CD14-positive monocyte (primary cell): ENCODE data around the gene BOC. TPM values are rescaled to one million over a fixed set of nuclear protein-coding genes. Genes with fewer than 3 reads are reported as not detected.

Source experiments
- DNase-seq, 3 donors: peaks; one replicate each; pipeline ENCODE4 v3.0.0-alpha.2; 2011 to 2022
- H2AFZ ChIP-seq: 2 replicates; pipeline ENCODE4 v1.6.0; 2012; ENCODE audit warnings: mild to moderate bottlenecking, low read depth, low read length, inconsistent platforms; ENCODE audit not compliant: insufficient read depth, poor library complexity, severe bottlenecking
- H3K27ac ChIP-seq, 2 donors: 1 replicate in 1 of 2; 2 replicates in 1 of 2; pipeline ENCODE4 v1.5.1; 2012 to 2013; ENCODE audit warnings: low read length in 2 of 2, control low read depth in 1 of 2, inconsistent platforms in 1 of 2, low read depth in 1 of 2, mild to moderate bottlenecking in 1 of 2
- H3K27me3 ChIP-seq, 2 donors: one replicate each; pipeline versions ENCODE4 v1.6.0 to v1.6.1; 2011 to 2013; ENCODE audit warnings: low read length in 2 of 2; ENCODE audit not compliant: control insufficient read depth in 2 of 2, insufficient read depth in 2 of 2
- H3K36me3 ChIP-seq, 2 donors: replicated peaks in 1 of 2; 1 replicate in 1 of 2; 2 replicates in 1 of 2; pipeline versions ENCODE4 v1.5.1 to v1.6.1; 2012 to 2013; ENCODE audit warnings: low read length in 2 of 2, control low read depth in 1 of 2, inconsistent platforms in 1 of 2, mild to moderate bottlenecking in 1 of 2; ENCODE audit not compliant: insufficient read depth in 2 of 2, control insufficient read depth in 1 of 2
- H3K4me1 ChIP-seq, 2 donors: 1 replicate in 1 of 2; 2 replicates in 1 of 2; pipeline versions ENCODE4 v1.5.1 to v1.6.1; 2012 to 2013; ENCODE audit warnings: low read length in 2 of 2, control low read depth in 1 of 2, inconsistent platforms in 1 of 2, mild to moderate bottlenecking in 1 of 2, moderate library complexity in 1 of 2; ENCODE audit not compliant: insufficient read depth in 2 of 2, control insufficient read depth in 1 of 2
- H3K4me2 ChIP-seq: replicated peaks from 2 replicates; pipeline ENCODE3; 2012; ENCODE audit warnings: low read length, moderate library complexity, mild to moderate bottlenecking; ENCODE audit not compliant: poor library complexity, severe bottlenecking; ENCODE audit errors: extremely low read depth
- H3K4me3 ChIP-seq, 3 experiments: fragments of 200-600 bp in 1 of 3; sonication (generic) in 1 of 3; replicated peaks in 1 of 3; 1 replicate in 2 of 3; 2 replicates in 1 of 3; pipeline ENCODE4 v1.5.1; 2011 to 2013; ENCODE audit warnings: low read length in 3 of 3, mild to moderate bottlenecking in 3 of 3, control low read depth in 2 of 3, low read depth in 2 of 3, inconsistent platforms in 1 of 3, moderate library complexity in 1 of 3
- H3K79me2 ChIP-seq: 2 replicates; pipeline ENCODE4 v1.6.0; 2012; ENCODE audit warnings: mild to moderate bottlenecking, control low read depth, inconsistent platforms, low read length, moderate library complexity; ENCODE audit not compliant: insufficient read depth
- H3K9ac ChIP-seq: 2 replicates; pipeline ENCODE4 v1.6.0; 2017; ENCODE audit warnings: low read length, mild to moderate bottlenecking; ENCODE audit not compliant: insufficient read depth, poor library complexity, severe bottlenecking
- H3K9me3 ChIP-seq, 2 donors: replicated peaks in 1 of 2; 1 replicate in 1 of 2; 2 replicates in 1 of 2; pipeline versions ENCODE4 v1.5.1 to v1.6.1; 2012 to 2013; ENCODE audit warnings: low read length in 2 of 2, control low read depth in 1 of 2; ENCODE audit not compliant: control insufficient read depth in 1 of 2, insufficient read depth in 1 of 2
- H4K20me1 ChIP-seq: 2 replicates; pipeline ENCODE4 v1.6.0; 2012; ENCODE audit warnings: mild to moderate bottlenecking, low read length, control low read depth, moderate library complexity; ENCODE audit not compliant: insufficient read depth
- H3K27ac Mint-ChIP-seq, 7 donors: one replicate each; pipeline ENCODE4 v1.8.0; 2020; ENCODE audit warnings: mild to moderate bottlenecking in 7 of 7, mixed read lengths in 7 of 7, moderate library complexity in 6 of 7, inconsistent platforms in 2 of 7
- H3K27me3 Mint-ChIP-seq, 3 donors: one replicate each; pipeline ENCODE4 v1.8.0; 2021 to 2022; ENCODE audit warnings: low read depth in 3 of 3, mild to moderate bottlenecking in 3 of 3, mixed read lengths in 3 of 3, moderate library complexity in 3 of 3, inconsistent platforms in 1 of 3
- H3K36me3 Mint-ChIP-seq, 2 donors: one replicate each; pipeline ENCODE4 v1.8.0; 2020; ENCODE audit warnings: mixed read lengths in 2 of 2, inconsistent platforms in 1 of 2, mild to moderate bottlenecking in 1 of 2
- H3K4me1 Mint-ChIP-seq: one replicate; pipeline ENCODE4 v1.8.0; 2020; ENCODE audit warnings: mild to moderate bottlenecking, mixed read lengths
- H3K4me3 Mint-ChIP-seq, 2 donors: one replicate each; pipeline ENCODE4 v1.8.0; 2020; ENCODE audit warnings: mild to moderate bottlenecking in 2 of 2, mixed read lengths in 2 of 2, moderate library complexity in 1 of 2
- H3K9me3 Mint-ChIP-seq, 7 donors: one replicate each; pipeline ENCODE4 v1.8.0; 2020 to 2022; ENCODE audit warnings: mixed read lengths in 7 of 7, mild to moderate bottlenecking in 6 of 7, moderate library complexity in 6 of 7, inconsistent platforms in 2 of 7
- CTCF ChIP-seq: fragments of 200-600 bp; IDR thresholded peaks from one replicate; pipeline ENCODE4 v1.8.0; 2022; ENCODE audit warnings: antibody characterized with exemption, mild to moderate bottlenecking
- WGBS: methylation state at CpG from one replicate; pipeline ENCODE4 v1.1.5; 2013; ENCODE audit warnings: missing lambda C conversion rate; ENCODE audit not compliant: insufficient coverage; 5-methylcytosine and 5-hydroxymethylcytosine counted together
- intact Hi-C, 2 donors: fragments of 100-400 bp; cut with micrococcal nuclease; formaldehyde crosslinking; loops; one replicate each; pipeline versions ENCODE4 v1.15.0 to v1.15.1; 2023
- polyA plus RNA-seq, 3 donors: library from polyadenylated mRNA; depleted of rRNA in 1 of 3; unstranded in 2 of 3; stranded (reverse) in 1 of 3; fragments of 300-500 nt in 2 of 3; fragments of >200 nt in 1 of 3; fragmentation: Illumina TruSeq in 2 of 3; gene quantifications; 1 replicate in 2 of 3; 2 replicates in 1 of 3; pipeline ENCODE4 v1.2.3, GENCODE V29; 2012 to 2021

Gene BOC
- polyA plus RNA-seq, 3 donors, result not detected

- Histone ChIP-seq H3K79me2 (no peaks in the 10 kb centered on the region), H2AFZ (peak overlapping the region; percentile 82), H3K9ac (no peak overlapping the region), H3K36me3 (no peaks in the 10 kb centered on the region), H3K4me2 (no peak overlapping the region), H3K27ac (no peak overlapping the region), H3K9me3 (no peaks in the 10 kb centered on the region), H4K20me1 (no peaks in the 10 kb centered on the region), H3K27me3 (no peaks in the 10 kb centered on the region), H3K4me3 (no peak overlapping the region), H3K4me1 (peaks cover 23% of the 10 kb centered on the region in 2 donors)
- TF ChIP-seq CTCF, result no peak
- Mint-ChIP-seq H3K27ac (peak overlapping the region in 2 of 7 donors; percentile 14 to 38), H3K4me3 (no peak overlapping the region), H3K4me1 (peaks cover 21% of the 10 kb centered on the region), H3K9me3 (peaks cover 0 to 2% (median 0%) of the 10 kb centered on the region in 7 donors), H3K36me3 (no peaks in the 10 kb centered on the region), H3K27me3 (peaks cover 0 to 4% (median 0%) of the 10 kb centered on the region in 3 donors)
- WGBS, result 97% methylated on average over 15 of the region's 20 CpGs
- intact Hi-C loops, result no loop called here
- DNase-seq, result no peak
These were observed 63.3 kb downstream of the BOC start for GRCh38 chr3:113274425-113275257.

- no peaks in the 10 kb centered on the region for H3K36me3 Mint-ChIP-seq
- no peaks in the 10 kb centered on the region for H3K79me2 ChIP-seq
- no peak for DNase-seq
- intact Hi-C loops, result no loop called here
- no peak overlapping the region for H3K4me3 Mint-ChIP-seq
- no peaks in the 10 kb centered on the region for H4K20me1 ChIP-seq
- H3K27me3 ChIP-seq, result no peaks in the 10 kb centered on the region
- no peak overlapping the region for H3K4me2 ChIP-seq
- WGBS, result 96% methylated on average over 5 of the region's 6 CpGs
- no peaks in the 10 kb centered on the region for H3K9me3 ChIP-seq
- H3K27me3 Mint-ChIP-seq, result peaks cover 0 to 2% (median 0%) of the 10 kb centered on the region in 3 donors
- peaks cover 0 to 2% (median 0%) of the 10 kb centered on the region in 7 donors for H3K9me3 Mint-ChIP-seq
- H3K9ac ChIP-seq, result no peak overlapping the region
- H3K4me1 ChIP-seq, result peaks cover 23% of the 10 kb centered on the region in 2 donors
- peak overlapping the region; percentile 82 for H2AFZ ChIP-seq
- peak overlapping the region in 2 of 7 donors; percentile 14 to 38 for H3K27ac Mint-ChIP-seq
- no peak overlapping the region for H3K27ac ChIP-seq
- H3K4me1 Mint-ChIP-seq, result peaks cover 21% of the 10 kb centered on the region
- no peak for TF ChIP-seq CTCF
- H3K36me3 ChIP-seq, result no peaks in the 10 kb centered on the region
- H3K4me3 ChIP-seq, result no peak overlapping the region
These were observed 63.9 kb downstream of the BOC start for GRCh38 chr3:113275258-113275556.
